COLO668 (cell line): Measurements from ENCODE around the gene ZSCAN29.

Experiments used
- DNase-seq: peaks from one replicate; lab custom pipeline; 2025; ENCODE audit not compliant: unreplicated experiment; lab: John Stamatoyannopoulos, UW

Gene ZSCAN29

DNA sequence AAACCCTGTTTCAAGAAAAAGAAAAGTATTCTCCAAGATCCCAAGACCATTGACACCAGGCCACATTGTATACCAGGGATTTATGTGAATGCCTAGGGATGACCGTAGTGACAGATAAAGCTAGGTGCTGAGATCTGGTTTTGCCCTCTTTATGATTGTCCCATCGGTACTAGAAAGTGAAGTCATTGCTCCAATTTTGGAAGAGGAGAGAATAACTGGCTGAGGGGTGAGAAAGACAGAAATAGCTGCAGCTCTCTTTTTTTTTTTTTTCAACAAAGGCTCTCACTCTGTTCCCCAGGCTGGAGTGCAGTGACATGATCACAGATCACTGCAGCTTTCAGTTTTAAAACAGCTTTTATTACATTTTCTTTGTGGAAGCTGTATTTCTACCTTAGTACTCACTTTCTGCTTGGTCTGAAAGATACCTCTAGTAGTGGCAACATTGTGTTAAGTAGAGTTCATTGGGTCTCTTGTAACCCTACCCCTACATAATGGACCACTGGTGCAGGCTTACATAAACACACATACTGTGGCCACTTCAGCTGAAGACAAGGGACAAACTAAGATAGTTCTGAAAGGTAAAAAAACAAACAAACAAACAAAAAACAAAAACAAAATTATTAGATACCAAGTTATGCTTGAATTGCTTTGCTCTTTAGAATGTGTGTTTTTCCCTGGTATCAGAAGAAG, 18.0 kb downstream of the ZSCAN29 start:
- no peak for DNase-seq

DNA sequence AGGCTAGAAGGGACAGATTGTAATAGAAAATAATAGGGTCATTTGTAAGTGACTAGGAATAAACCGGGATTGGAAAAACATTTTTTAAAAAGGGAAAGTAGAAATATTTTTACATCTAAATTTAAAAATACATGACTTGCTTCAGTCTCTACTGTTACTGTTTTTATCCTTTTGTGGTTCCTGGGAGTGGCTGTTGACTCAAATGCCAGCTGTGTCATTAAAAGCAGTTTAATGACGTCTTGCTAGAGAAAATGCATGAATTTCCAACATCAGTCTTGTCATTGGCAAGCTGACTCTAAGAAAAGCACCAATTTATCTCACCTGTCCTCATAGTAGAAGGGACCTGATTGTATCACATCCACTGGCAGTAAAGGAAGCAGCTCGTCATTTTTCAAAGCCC, 23.7 kb downstream of the ZSCAN29 start:
- no peak for DNase-seq

DNA sequence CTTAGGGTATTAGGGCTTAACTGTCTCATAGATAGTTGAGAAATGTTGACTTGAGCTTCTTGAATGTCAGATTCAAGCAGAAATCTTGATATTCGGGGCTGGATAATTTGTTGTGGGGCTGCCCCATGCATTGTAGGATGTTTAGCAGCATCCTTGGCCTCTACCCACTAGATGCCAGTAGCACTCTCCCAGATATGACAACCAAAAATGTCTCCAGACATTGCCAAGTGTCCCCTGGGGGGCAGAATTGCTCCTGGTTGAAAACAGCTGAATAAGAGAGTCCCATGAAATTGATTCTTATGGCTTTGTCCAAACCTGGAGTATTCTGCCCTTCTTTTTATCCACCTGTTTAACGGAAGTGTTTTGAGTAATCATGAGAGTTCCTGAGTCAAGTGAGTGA, 24.5 kb downstream of the ZSCAN29 start:
- no peak for DNase-seq

DNA sequence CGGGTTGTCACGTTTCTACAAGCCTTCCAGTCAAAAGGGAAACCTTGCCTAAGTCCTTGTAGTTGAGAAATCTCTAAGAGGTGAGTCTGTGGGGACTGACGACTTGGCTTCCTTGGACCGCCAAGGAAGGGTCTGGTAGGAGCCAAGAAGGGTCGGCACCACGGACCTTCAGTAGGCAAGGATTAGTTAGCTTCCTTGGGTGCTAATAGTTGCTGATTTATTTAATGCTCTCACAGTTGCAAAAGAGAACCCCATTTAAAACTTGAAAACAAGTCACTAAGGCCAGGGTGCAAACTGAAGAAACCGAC, 40.1 kb downstream of the ZSCAN29 start:
- DNase-seq, result no peak

DNA sequence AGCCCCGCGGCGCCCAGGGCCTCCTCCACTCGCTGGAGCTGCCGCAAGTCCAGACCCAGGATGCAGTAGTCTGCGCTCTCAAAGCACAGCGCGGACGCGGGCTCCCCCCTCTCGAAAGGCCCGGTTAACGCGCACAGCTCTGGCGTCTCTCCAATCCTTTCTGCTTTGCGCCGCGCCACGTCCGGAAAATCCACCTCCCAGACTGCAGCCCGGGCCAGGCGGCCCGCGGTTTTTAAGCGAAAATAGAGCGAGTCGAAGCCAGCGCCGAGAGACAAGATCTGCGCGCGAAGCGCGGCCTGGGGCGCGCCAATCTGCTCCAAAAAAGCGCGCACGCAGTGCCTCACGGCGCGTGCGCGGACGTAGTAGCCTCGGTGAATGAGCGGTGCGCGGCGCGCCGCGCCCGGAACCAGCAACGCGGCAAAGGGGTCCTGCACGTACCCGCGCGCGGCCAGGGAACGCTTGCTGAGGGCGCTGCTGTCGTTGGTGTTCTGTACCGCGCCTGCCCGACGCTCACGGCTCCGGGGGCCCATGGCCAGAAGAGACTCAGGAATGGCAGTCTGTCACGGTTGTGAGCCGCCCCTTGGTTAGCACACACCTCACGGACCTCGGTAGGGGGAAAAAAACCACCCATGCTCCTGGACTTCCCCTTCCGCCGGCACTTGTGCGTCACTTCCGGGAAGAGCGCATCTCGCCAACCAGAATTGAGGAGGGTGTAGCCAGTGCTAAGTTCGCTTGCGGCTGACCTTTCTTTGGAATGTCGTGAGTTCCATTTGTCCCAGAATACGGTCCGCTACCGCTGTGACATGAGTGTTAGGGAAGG, 40.7 kb downstream of the ZSCAN29 start, which contains the start of gene LCMT2:
TSS of gene LCMT2 (minus strand) at position 614 of the 820 bp plus-strand sequence. CDS start at position 530, 84 bp downstream.
- DNase-seq, result peak; percentile 91

DNA sequence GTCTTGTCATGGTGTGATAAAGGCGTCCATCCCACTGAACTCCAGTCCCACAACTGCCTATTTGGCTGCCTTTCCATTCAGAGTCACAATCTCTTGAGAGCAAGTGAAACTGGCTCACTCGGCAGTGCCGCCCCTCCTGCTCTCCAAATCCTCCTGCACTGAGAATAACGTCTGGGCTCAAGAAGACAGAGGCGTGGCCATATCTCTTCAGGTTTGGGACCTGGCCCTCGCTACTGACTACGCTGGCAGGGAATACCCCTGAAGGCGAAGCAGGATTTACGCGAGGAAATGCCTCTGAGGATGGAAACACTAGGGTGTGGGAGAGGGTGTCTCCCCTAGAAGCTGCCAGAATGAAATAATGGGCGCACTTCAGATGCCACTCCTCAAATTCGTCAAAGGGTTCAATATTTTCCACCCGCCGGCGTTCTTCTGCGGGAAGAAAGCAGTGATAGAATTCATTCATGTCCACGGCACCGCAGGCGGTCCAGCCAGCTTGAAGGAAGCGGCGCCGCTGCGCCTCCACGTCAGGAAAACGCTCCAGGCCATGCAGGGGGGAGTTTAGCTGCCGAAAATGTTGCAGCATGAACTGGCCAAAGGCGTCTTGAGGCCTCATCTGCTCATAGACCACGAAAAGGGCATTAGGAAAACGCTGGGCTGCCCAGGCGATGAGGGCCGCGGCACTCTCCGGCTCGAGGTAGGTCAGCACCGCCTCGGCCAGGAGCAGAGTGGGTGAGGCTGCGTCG, 41.5 kb downstream of the ZSCAN29 start:
- peak; percentile 61 for DNase-seq

DNA sequence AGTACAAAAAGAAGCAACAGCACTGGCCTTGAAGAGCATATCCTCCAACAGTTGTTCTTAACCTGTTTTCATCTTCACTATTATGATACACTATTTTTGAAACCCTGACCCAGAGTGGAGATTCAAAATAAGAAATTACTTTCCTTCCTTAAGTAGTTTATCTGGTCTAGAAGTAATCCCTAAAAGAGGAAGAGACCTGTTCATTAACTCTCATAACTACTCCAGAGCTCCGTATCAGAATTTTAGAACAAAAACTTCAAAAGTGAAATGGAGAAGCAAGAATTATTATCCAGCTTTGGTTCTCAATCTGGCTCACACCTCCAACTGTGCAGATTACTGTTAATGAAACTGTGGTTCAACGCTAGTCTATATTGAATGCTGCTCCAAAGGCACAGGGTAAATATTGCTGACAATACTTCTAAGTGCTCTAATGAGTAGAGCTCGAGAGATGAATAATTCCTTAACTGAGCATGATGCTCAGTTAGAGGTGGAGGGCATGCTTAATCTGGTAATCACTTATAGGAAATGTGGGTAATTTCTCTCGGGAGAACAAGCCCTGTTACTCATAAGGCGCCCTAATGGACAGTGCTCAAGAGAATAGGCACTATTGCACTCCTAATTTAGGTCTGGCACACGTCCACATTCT, 45.7 kb downstream of the ZSCAN29 start:
- DNase-seq, result no peak

DNA sequence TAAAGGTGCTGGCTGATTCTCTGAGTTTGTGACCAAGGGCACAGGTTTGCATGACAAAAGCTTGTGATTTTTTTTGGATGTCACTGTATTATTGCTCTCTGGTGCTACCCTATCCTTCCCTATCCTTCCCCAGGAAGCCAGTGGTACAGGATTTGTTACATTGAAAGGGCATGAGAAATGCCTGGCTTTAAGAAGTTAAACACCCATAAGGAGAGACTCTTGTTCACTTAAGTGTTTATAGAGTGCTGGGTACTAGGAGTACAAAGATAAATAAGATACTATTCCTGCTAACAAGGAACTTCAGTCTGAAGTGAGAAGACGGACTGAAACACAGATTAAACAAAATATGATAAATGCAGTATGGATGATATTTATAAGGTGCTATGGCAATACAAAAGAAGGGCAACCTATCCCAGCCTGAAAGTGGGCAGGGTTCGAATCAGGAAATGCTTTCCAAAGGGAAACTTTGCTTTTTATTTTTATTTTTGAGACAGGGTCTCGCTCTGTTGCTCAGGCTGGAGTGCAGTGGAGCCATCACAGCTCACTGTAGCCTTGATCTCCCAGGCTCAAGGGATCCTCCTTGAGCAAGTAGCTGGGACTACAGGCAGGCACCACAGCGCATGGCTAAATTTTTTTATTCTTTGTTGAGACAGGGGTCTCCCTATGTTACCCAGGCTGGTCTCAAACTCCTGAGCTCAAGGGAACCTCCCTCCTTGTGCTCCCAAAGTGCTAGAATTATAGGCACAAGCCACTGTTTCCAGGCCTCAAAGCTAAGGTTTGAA, 51.7 kb downstream of the ZSCAN29 start:
- no peak for DNase-seq

DNA sequence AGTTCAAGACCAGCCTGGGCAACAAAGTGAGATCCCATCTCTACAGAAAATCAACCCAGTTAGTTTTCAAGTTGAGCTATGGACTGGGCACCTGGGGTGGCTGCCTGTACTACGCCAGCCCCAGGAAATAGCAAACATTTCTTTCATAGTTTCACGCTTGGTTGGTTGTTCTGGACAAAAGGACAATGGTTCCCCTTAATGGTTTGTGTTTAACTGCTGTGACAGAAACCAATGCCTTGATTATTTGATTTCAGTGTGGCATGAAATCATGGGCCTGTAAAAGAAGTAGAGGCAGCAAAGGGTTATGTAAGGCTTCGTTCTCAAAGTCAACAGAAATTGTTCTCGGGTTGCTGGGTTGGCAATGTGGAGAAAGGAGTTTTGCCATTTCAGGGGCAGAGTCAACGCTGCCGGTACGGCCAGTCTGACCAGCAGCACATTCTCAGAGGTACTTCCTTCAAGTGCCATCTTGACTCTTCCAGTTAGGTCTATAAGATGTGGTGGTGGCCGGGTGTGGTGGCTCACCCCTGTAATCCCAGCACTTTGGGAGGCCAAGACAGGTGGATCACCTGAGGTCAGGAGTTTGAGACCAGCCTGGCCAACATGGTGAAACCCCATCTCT, 53.2 kb downstream of the ZSCAN29 start:
- peak; percentile 33 for DNase-seq

DNA sequence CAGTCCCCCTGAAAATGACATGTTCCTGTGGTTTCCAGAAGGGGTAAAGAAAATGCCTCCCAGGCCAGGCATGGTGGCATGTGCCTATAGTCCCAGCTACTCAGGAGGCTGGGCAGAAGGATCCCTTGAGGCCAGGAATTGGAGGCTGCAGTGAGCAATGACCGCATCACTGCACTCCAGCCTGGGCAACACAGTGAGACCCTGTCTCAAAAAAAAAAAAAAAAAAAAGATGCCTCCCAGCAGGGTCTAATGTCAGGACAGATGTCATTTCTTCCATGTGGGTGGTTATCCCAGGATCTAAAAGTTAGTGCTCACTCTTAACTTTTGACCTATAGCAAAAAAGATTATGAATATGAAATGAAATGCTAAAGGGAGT, 53.9 kb downstream of the ZSCAN29 start:
- DNase-seq, result no peak

DNA sequence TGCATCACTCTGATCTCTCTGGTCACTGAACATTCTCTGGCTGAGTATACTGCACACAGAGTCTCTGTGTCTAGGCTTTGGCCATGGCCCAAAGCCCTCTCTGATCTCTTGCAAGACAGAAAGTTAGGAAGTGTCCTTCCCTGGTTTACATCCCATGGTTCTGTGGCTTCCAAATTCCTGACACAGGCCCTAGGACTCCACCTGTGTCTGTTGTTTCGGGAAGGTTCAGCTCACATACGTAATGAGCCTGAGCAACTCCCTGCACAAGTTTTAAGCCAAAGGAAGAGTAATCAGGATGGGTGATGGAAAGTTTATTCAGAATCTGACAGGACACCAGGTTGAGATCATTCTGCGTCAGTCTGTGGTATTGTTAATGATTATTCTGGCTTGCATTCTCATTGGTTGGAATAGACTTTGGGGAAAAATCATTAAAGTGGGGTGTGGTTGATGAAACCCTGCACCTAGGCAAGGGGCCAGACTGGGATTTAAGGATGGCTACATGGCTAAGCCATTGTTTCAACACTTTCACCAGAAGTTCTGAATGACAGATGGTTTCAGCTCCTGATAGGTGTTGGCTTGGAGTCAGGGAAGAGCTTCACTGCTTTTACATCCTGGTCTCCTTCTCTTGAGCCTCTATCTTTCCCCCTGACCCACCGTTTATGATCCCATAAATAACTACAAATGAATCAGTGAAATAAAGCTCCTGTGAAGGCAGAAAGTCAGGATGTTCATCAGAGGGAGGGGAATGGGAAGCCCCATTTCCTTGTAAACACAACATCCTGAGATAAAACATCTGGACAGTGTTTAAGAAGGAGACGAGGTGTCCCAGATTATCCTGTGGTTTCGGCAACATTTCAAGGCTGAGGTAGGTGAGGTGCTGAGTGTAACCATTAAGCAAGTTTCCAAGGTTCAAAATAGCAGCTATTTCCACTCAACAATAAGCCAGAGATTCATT, 54.5 kb downstream of the ZSCAN29 start:
- DNase-seq, result no peak

DNA sequence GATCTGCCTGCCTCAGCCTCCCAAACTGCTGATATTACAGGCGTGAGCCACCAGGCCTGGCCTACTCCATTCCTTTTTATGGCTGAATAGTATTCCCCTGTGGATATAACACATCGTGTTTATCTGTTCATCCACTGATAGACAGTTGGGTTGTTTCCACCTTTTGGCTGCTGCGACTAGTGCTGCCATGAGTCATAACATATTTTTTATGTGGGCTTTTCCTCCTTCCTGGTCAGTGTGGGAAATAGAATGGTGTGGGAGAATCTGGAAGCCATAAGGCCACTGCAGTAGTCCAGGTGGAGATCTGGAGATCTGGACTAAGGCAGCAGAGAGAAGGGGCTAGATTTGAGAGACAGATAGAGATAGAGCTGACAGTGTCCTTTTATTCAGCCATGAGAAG, 56.7 kb downstream of the ZSCAN29 start:
- DNase-seq, result no peak

DNA sequence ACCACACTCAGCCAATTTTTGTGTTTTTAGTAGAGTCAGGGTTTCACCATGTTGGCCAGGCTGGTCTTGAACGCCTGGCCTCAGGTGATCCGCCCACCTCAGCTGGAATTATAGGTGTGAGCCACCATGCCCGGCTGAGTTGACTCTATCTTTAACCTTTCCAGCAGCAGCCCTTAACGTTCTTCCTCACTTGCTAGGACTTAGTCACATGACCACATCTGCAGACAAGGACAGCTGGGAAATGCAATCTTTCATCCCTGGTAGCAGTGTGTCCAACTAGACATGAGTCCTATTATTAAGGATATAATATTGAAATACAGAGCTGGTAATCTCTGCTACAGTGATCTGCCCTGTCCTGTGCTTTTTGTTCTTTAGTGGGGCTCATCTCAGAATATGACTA, 58.5 kb downstream of the ZSCAN29 start:
- DNase-seq, result no peak
